Ishikawa (cell line): ENCODE results near the gene THOC5.

Experiments
- CEBPB ChIP-seq: IDR thresholded peaks from 2 replicates; pipeline ENCODE4 v1.6.1; 2012
- CREB1 ChIP-seq: IDR thresholded peaks from 2 replicates; pipeline ENCODE4 v1.6.1; 2012; ENCODE audit warnings: low read depth
- EGR1 ChIP-seq: IDR thresholded peaks from 2 replicates; pipeline ENCODE4 v1.6.1; 2012
- EP300 ChIP-seq: IDR thresholded peaks from 2 replicates; pipeline ENCODE4 v1.6.1; 2012; ENCODE audit warnings: borderline replicate concordance
- FOXM1 ChIP-seq: IDR thresholded peaks from 2 replicates; pipeline ENCODE4 v1.6.1; 2012; ENCODE audit warnings: low read depth, borderline replicate concordance
- MAX ChIP-seq: IDR thresholded peaks from 2 replicates; pipeline ENCODE4 v1.6.1; 2012
- NFIC ChIP-seq: IDR thresholded peaks from 2 replicates; pipeline ENCODE4 v1.6.1; 2012
- RAD21 ChIP-seq: IDR thresholded peaks from 2 replicates; pipeline ENCODE4 v1.6.1; 2012; ENCODE audit warnings: low read depth
- TAF1 ChIP-seq: IDR thresholded peaks from 2 replicates; pipeline ENCODE4 v1.6.1; 2012; ENCODE audit warnings: low read depth, mild to moderate bottlenecking
- TCF12 ChIP-seq: IDR thresholded peaks from 2 replicates; pipeline ENCODE4 v1.6.1; 2012; ENCODE audit warnings: low read depth
- TEAD4 ChIP-seq: IDR thresholded peaks from 2 replicates; pipeline ENCODE4 v1.6.1; 2012
- YY1 ChIP-seq: IDR thresholded peaks from 2 replicates; pipeline ENCODE4 v1.6.1; 2012; ENCODE audit warnings: low read depth
- ZBTB7A ChIP-seq: IDR thresholded peaks from 2 replicates; pipeline ENCODE4 v1.6.1; 2012; ENCODE audit warnings: low read depth
- TF ChIP-seq, protein P1 (sequence below): IDR thresholded peaks from 2 replicates; pipeline ENCODE4 v1.6.1; 2012; ENCODE audit warnings: low read depth, mild to moderate bottlenecking
- TF ChIP-seq, protein P2 (sequence below): IDR thresholded peaks from 2 replicates; pipeline ENCODE4 v1.6.1; 2012

THOC5 gene

DNA sequence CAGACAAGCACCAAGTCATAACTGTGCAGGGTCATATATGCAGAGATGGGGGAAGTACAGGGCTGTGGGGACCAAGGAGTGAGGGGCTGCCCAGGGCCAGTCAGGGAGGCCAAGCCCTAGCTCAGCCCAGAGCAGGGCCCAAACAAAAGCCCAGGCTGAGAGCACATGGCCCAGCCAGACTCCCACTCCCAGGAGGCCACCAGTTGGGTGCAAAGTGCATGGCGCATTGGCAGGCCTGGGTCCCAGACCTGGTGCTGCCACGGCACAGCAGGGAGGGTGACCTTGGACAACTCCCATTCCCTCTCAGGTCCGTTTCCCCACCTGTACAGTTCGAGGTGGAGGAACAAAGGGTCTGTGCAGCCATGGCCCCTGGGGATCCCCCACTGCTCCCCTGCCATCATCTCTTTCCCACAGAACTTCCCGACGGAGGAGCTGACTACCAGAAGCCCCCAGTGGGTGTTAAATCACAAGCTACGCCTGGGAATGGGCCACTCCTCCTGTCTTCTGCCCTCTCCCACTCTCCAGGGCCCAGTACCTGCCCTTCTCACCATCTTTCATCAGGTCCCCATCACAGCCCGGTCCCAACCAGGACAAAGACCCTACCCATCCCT, 26.7 kb upstream of the THOC5 start:
- TF ChIP-seq TAF1 (no peak), TCF12 (no peak), ZBTB7A (no peak), FOXM1 (no peak), MAX (no peak)
- TF ChIP-seq, protein P1, sequence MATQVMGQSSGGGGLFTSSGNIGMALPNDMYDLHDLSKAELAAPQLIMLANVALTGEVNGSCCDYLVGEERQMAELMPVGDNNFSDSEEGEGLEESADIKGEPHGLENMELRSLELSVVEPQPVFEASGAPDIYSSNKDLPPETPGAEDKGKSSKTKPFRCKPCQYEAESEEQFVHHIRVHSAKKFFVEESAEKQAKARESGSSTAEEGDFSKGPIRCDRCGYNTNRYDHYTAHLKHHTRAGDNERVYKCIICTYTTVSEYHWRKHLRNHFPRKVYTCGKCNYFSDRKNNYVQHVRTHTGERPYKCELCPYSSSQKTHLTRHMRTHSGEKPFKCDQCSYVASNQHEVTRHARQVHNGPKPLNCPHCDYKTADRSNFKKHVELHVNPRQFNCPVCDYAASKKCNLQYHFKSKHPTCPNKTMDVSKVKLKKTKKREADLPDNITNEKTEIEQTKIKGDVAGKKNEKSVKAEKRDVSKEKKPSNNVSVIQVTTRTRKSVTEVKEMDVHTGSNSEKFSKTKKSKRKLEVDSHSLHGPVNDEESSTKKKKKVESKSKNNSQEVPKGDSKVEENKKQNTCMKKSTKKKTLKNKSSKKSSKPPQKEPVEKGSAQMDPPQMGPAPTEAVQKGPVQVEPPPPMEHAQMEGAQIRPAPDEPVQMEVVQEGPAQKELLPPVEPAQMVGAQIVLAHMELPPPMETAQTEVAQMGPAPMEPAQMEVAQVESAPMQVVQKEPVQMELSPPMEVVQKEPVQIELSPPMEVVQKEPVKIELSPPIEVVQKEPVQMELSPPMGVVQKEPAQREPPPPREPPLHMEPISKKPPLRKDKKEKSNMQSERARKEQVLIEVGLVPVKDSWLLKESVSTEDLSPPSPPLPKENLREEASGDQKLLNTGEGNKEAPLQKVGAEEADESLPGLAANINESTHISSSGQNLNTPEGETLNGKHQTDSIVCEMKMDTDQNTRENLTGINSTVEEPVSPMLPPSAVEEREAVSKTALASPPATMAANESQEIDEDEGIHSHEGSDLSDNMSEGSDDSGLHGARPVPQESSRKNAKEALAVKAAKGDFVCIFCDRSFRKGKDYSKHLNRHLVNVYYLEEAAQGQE = no peak
- TF ChIP-seq, protein P2, sequence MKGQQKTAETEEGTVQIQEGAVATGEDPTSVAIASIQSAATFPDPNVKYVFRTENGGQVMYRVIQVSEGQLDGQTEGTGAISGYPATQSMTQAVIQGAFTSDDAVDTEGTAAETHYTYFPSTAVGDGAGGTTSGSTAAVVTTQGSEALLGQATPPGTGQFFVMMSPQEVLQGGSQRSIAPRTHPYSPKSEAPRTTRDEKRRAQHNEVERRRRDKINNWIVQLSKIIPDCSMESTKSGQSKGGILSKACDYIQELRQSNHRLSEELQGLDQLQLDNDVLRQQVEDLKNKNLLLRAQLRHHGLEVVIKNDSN = no peak

- no peak for TF ChIP-seq CREB1
- no peak for TF ChIP-seq TEAD4
- TF ChIP-seq NFIC = no peak
- TF ChIP-seq EP300 = no peak
- no peak for TF ChIP-seq FOXM1
- no peak for TF ChIP-seq YY1
- TF ChIP-seq ZBTB7A = no peak
- no peak for TF ChIP-seq TAF1
- no peak for TF ChIP-seq CEBPB
- TF ChIP-seq RAD21 = no peak
- TF ChIP-seq, protein P1 = no peak
- no peak for TF ChIP-seq TCF12
- TF ChIP-seq MAX = no peak
- TF ChIP-seq EGR1 = no peak
Observed at GRCh38 chr22:29578462-29579200, 25.1 kb upstream of the THOC5 start.

DNA sequence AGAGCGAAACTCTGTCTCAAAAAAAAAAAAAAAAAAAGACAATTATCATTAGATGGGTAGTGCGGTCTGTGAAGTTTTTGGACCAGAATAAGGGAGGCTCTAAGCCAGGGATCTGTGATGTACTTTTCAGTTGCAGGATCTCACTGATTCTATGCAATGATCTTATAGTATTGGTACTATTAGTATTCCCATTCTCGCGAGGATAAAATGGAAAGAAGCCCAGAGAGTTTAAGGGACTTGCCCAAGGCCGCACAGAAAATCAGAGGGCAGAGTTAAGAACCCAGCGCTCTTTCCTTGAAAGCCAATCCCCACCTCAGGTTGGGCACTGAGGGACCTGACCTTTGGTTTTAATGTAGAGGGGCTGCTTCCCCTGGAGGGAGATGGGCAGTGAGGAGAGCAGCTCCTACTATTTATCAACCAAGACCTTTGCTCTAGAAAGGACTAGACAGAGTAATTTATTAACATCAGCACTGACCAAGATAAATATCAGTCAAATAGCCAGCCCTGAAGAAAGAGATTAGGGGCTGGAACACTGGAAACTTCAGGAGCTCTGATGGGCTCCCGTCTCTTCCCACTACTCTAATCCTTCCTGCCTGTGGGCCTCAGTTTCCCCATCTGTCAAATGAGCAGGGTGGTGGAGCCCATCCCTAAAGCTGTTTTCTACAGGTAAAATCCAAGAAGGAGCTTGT, 21.3 kb upstream of the THOC5 start:
- TF ChIP-seq CREB1 (no peak), YY1 (no peak), TEAD4 (no peak), MAX (no peak), ZBTB7A (no peak), EP300 (no peak), TCF12 (no peak), TAF1 (no peak), NFIC (no peak), RAD21 (no peak), FOXM1 (no peak), CEBPB (no peak), EGR1 (no peak)
- TF ChIP-seq, protein P1 = no peak
- TF ChIP-seq, protein P2 = no peak
